Vagina (tissue), 2 donors: ENCODE measurements around the gene RFT1.

Experiments
- CTCF ChIP-seq, 3 experiments: fragments of 450-650 bp in 2 of 3; fragments of 200-600 bp in 1 of 3; sonication (generic) in 1 of 3; IDR thresholded peaks; one replicate each; pipeline ENCODE4 v1.5.1; 2017 to 2019; ENCODE audit warnings: antibody characterized with exemption in 3 of 3, mild to moderate bottlenecking in 2 of 3, moderate library complexity in 2 of 3
- POLR2A ChIP-seq, 2 donors: fragments of 450-650 bp; IDR thresholded peaks; one replicate each; pipeline ENCODE4 v1.6.1; 2017; ENCODE audit warnings: antibody characterized with exemption in 2 of 2, mild to moderate bottlenecking in 2 of 2, moderate library complexity in 2 of 2

GRCh38 chr3:53116956-53117355 lies 13.3 kb downstream of the RFT1 start:
- TF ChIP-seq CTCF (IDR thresholded peaks at IDR 0.05), result no peak
- TF ChIP-seq POLR2A (IDR thresholded peaks at IDR 0.05), result no peak
